D341Med (cell line): ENCODE data around the gene SPTBN1.

Experiments
- DNase-seq: peaks from one replicate; pipeline ENCODE4 v3.0.0; 2012; ENCODE audit warnings: low spot score

Gene SPTBN1

GRCh38 chr2:54434711-54435110 lies 21.4 kb upstream of the SPTBN1 start:
- DNase-seq, result no peak

- no peak for DNase-seq
Observed at GRCh38 chr2:54435325-54436226, 20.6 kb upstream of the SPTBN1 start.

- DNase-seq, result no peak
Observed at GRCh38 chr2:54437588-54437987, 18.5 kb upstream of the SPTBN1 start.

- no peak for DNase-seq
Observed at GRCh38 chr2:54438271-54438670, 17.9 kb upstream of the SPTBN1 start.

- no peak for DNase-seq
Observed at GRCh38 chr2:54439582-54439981, 16.5 kb upstream of the SPTBN1 start.

- no peak for DNase-seq
Observed at GRCh38 chr2:54440050-54440449, 16.1 kb upstream of the SPTBN1 start.

- no peak for DNase-seq
Observed at GRCh38 chr2:54444503-54444902, 11.6 kb upstream of the SPTBN1 start.

GRCh38 chr2:54446122-54446521 lies 10.0 kb upstream of the SPTBN1 start:
- no peak for DNase-seq

- DNase-seq, result no peak
Observed at GRCh38 chr2:54446625-54447024, 9.5 kb upstream of the SPTBN1 start.

- no peak for DNase-seq
Observed at GRCh38 chr2:54454548-54455130, 1.5 kb upstream of the SPTBN1 start.

- DNase-seq, result no peak
Observed at GRCh38 chr2:54455131-54455562, 980 bp upstream of the SPTBN1 start.

GRCh38 chr2:54456362-54456611 lies 160 bp downstream of the SPTBN1 start:
- no peak for DNase-seq

- peak; percentile 79 for DNase-seq
Observed at GRCh38 chr2:54456612-54457322, 640 bp downstream of the SPTBN1 start.

GRCh38 chr2:54457323-54458023 lies 1.3 kb downstream of the SPTBN1 start:
- peak; percentile 65 for DNase-seq

- no peak for DNase-seq
Observed at GRCh38 chr2:54459037-54459441, 2.9 kb downstream of the SPTBN1 start.

GRCh38 chr2:54461261-54461660 lies 5.1 kb downstream of the SPTBN1 start:
- no peak for DNase-seq

- no peak for DNase-seq
Observed at GRCh38 chr2:54464341-54464740, 8.2 kb downstream of the SPTBN1 start.

GRCh38 chr2:54465143-54465542 lies 9.0 kb downstream of the SPTBN1 start:
- DNase-seq, result no peak

GRCh38 chr2:54466870-54467269 lies 10.7 kb downstream of the SPTBN1 start:
- DNase-seq, result no peak

- no peak for DNase-seq
Observed at GRCh38 chr2:54468673-54469072, 12.5 kb downstream of the SPTBN1 start.

- DNase-seq, result no peak
Observed at GRCh38 chr2:54469484-54470053, 13.4 kb downstream of the SPTBN1 start.

- DNase-seq, result no peak
Observed at GRCh38 chr2:54470266-54470938, 14.3 kb downstream of the SPTBN1 start.
